ENCODE data around the gene USP3.
A peak's percentile ranks its signal among the peaks of the same experiment; 100 is the strongest.

Gene USP3

DNA sequence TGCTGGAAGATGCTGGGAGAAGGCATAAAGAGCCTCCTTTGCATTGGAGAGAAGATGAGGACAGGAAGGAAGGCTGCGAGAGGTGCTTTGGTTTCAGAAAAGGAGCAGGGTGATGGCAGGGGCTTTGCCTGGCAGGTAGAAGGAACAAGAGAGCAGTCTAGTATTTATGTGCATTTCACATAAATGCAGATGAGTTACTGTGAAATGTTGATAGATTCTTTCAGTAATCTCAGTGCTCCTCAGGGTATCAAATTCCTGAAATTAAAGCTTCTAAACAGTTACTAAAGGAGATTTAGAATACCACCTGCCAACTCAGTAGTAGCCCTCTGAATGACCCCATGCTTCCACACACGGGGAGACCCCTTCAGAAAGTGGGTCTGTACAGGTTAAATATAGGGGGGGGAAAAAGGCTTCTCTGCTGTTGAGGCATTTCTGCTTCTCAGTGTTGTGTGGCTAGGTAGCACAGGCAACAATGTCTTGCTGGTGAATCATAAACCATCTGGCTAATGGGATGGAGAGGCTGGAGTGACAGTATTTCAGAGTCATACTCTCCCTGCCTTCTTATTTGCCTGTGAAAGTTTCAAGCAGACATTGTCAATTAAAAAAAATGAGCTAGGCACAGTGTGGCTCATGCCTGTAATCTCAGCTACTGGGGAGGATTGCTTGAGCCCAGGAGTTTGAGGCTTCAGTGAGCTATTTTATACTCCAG is 78.5 kb downstream of the USP3 start:
- in situ Hi-C loops (cut with HindIII; ENCODE audit: low pct_unique_long_range_greater_than_20kb, low sequenced_read_pairs) = no loop called here
- no peak for DNase-seq (ENCODE audit: low read depth in 1 of 2, low spot score in 1 of 2)
- no peak for TF ChIP-seq JUND (IDR thresholded peaks at IDR 0.05; ENCODE audit: low read depth)

- no peak for TF ChIP-seq JUND (IDR thresholded peaks at IDR 0.05; ENCODE audit: low read depth)
- in situ Hi-C loops (cut with HindIII; ENCODE audit: low pct_unique_long_range_greater_than_20kb, low sequenced_read_pairs) = no loop called here
Observed at GRCh38 chr15:63586790-63587189, 82.4 kb downstream of the USP3 start.

GRCh38 chr15:63587527-63587926 is 83.1 kb downstream of the USP3 start:
- in situ Hi-C loops (cut with HindIII; ENCODE audit: low pct_unique_long_range_greater_than_20kb, low sequenced_read_pairs) = no loop called here
- TF ChIP-seq JUND (IDR thresholded peaks at IDR 0.05; ENCODE audit: low read depth) = no peak
- DNase-seq (ENCODE audit: low read depth in 1 of 2, low spot score in 1 of 2) = peak in 1 of 2 experiments; percentile 48

More at GRCh38 chr15:63586790-63587189, 82.4 kb downstream of the USP3 start:
- peak in 1 of 2 experiments; percentile 15 for DNase-seq (ENCODE audit: low read depth in 1 of 2, low spot score in 1 of 2)

GRCh38 chr15:63588826-63589225 is 84.4 kb downstream of the USP3 start:
- in situ Hi-C loops (cut with HindIII; ENCODE audit: low pct_unique_long_range_greater_than_20kb, low sequenced_read_pairs) = no loop called here
- no peak for DNase-seq (ENCODE audit: low read depth in 1 of 2, low spot score in 1 of 2)
- TF ChIP-seq JUND (IDR thresholded peaks at IDR 0.05; ENCODE audit: low read depth) = no peak

DNA sequence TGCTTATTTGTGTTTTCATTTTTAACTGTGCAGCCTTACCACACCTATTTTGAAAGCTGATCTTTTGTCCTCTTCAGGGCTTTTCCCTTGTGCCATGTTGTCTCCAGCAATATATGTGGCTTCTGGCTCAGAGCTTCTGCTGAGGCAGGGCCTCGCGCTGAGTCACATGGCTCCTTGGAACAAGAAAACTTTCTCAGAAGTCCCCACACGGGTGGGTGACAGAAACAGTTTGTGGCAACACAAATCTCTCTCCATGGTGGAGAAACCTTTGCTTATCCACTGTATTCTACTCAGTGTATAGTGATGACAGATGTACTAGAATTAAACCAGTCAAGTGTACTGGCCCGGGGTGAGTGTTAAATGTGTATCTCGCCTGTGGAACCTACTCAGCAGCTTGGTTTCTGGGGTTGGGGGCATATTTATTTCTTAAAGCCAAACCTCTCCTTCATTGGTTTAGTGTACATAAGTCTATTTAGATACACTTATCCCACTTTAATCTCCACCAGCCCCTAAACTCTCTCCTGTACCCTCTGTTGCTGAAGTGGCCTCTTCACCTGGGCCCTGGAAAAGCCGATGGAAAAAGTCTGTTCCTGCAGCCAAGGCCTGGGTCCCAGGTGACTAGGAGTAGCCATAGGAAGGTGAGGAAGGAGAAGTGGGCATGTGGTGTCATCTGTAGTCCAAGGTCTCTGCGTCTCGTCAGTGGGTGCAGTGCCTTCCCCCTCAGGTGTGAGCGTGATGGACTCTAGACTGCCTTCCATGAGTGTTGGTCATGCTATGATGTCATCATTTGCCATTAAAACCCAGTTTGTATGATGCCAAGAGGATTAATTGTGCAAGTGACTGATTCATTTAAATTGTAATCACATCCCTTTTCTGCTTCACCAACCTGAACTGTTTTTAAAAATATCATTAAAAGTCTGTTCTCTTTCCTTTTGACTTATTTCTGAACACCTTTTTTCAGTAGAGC is 89.6 kb downstream of the USP3 start:
- no peak for DNase-seq (ENCODE audit: low read depth in 1 of 2, low spot score in 1 of 2)
- in situ Hi-C loops (cut with HindIII; ENCODE audit: low pct_unique_long_range_greater_than_20kb, low sequenced_read_pairs) = no loop called here
- no peak for TF ChIP-seq JUND (IDR thresholded peaks at IDR 0.05; ENCODE audit: low read depth)

DNA sequence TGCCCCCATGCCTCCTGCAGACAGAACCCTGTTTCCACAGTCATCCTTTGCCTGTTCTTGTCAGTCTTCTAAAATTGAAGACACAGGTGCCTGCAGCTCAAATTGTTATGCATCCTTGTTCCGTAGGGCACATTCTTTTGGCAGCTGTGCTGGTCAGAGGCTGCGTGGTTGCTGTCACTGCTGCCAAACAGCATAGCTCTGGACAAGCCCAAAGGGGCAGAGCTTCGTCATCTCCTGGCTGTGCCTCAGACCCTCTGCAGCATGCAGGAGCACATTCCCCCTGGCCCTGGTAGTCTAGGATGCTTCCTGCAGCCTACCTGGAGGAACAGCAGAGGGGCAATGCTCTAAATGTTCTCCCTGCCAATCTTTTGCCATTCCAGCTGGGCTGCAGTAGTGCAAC is 90.7 kb downstream of the USP3 start:
- no peak for DNase-seq (ENCODE audit: low read depth in 1 of 2, low spot score in 1 of 2)
- in situ Hi-C loops (cut with HindIII; ENCODE audit: low pct_unique_long_range_greater_than_20kb, low sequenced_read_pairs) = no loop called here
- no peak for TF ChIP-seq JUND (IDR thresholded peaks at IDR 0.05; ENCODE audit: low read depth)

DNA sequence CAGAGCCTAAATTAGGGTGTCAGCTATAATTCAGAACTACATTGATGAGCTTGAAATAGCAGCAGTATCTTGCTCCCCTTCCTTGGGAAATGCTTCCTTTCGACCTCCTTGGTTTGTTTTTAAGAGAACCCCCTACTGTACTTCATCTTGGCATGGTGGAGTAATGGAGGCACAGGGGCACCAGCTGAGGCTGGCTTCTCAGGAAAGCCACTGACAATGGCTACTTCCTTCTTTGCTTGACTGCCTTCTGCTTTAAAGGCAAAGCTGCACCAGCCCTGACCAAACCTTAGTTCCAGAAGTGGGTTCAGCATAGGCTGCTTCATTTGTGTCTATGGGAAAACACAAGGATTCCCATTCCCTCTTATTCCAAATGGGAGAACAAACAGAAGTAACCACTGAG is 91.3 kb downstream of the USP3 start:
- DNase-seq (ENCODE audit: low read depth in 1 of 2, low spot score in 1 of 2) = no peak
- TF ChIP-seq JUND (IDR thresholded peaks at IDR 0.05; ENCODE audit: low read depth) = no peak
- in situ Hi-C loops (cut with HindIII; ENCODE audit: low pct_unique_long_range_greater_than_20kb, low sequenced_read_pairs) = no loop called here

DNA sequence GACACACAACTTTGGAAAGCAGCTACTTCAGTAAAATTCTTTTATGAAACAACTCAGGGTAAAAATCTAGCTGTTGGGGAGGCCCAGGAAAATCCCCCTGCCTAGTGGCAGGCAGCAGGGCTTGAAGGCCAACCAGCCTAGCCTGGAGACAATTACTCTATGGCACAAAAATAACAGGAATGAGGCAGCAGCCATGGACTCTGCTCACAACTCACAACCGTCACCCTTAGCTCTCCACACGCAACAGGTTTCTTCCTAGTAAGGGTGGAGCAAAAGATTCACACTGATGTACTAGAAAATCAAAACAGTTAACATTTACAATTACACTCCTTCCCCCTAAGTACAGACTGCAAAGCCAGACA is 92.3 kb downstream of the USP3 start:
- no peak for TF ChIP-seq JUND (IDR thresholded peaks at IDR 0.05; ENCODE audit: low read depth)
- in situ Hi-C loops (cut with HindIII; ENCODE audit: low pct_unique_long_range_greater_than_20kb, low sequenced_read_pairs) = no loop called here
- DNase-seq (ENCODE audit: low read depth in 1 of 2, low spot score in 1 of 2) = no peak

DNA sequence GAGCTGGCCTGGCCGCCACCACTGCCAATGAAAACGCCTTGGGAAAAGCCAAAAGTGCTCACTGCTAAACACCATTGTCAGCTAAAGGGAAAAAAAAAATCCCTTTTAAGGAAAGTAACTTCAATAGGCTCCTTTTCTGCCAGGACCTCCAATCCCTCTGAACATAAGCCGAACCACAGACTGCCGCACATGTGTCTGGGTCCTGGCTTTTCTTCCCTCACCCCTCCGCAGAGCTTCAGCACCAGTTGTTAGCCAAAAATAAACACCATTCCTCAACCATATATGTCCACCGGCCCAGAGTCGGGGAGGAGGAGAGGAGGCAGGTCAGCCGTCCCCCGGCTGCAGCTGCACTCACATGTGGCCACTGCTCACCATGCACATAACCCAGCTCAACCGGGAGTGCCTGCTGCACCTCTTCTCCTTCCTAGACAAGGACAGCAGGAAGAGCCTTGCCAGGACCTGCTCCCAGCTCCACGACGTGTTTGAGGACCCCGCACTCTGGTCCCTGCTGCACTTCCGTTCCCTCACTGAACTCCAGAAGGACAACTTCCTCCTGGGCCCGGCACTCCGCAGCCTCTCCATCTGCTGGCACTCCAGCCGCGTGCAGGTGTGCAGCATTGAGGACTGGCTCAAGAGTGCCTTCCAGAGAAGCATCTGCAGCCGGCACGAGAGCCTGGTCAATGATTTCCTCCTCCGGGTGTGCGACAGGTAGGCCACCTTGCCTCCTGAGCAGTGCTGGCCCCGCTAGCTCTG is 92.8 kb downstream of the USP3 start, which contains the start of gene FBXL22:
Gene FBXL22, plus strand, starts transcription at position 350 of the 753 bp plus-strand sequence. Its CDS starts 6 bp downstream, at position 356.
- in situ Hi-C loops (cut with HindIII; ENCODE audit: low pct_unique_long_range_greater_than_20kb, low sequenced_read_pairs) = no loop called here
- no peak for TF ChIP-seq JUND (IDR thresholded peaks at IDR 0.05; ENCODE audit: low read depth)
- no peak for DNase-seq (ENCODE audit: low read depth in 1 of 2, low spot score in 1 of 2)

- TF ChIP-seq JUND (IDR thresholded peaks at IDR 0.05; ENCODE audit: low read depth) = no peak
- DNase-seq (ENCODE audit: low read depth in 1 of 2, low spot score in 1 of 2) = no peak
- in situ Hi-C loops (cut with HindIII; ENCODE audit: low pct_unique_long_range_greater_than_20kb, low sequenced_read_pairs) = no loop called here
Observed at GRCh38 chr15:63597821-63598220, 93.4 kb downstream of the USP3 start.

DNA sequence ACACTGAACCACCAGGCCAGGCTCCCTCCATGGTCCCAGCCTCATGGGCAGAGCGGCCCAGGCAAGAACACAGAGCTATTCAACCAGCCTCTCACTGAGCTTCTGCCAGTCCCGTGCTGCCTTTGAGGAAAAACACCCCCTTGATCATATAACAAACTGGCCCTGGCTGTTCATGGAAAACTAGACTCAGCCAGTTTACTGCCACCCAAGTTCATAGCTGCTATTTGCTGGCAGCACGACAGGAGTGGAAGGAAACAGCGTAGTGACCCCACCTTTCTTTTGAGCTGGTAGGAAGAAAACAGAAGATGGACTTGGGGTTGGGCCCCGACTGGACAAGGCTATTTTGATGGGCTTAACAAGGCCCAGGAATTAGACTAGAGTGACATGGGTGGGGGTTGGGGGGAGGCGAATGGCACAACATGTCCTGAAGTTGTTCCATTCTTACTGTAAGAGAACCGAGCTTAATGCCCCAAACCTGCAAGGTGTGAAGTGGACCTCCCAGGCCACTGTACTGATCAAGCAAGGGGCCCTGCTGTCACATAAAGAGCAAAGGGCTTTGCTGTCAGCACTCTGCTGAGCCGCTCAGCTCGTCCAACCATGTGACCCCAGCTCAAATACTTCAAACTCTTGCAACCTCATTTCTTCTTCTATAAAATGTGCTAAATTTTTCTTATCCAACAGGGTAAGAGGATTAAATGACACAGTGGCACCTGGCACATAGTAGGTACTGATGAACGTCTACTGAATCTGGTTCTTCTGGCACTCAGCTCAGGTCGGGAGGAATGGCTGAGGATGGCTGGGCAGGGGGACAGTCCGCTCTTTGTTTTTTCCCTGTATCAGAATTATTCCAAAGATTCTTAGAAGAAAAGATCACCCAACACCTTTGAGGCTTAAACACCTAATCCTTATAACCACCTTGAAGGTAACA is 94.3 kb downstream of the USP3 start:
- DNase-seq (ENCODE audit: low read depth in 1 of 2, low spot score in 1 of 2) = no peak
- in situ Hi-C loops (cut with HindIII; ENCODE audit: low pct_unique_long_range_greater_than_20kb, low sequenced_read_pairs) = no loop called here
- TF ChIP-seq JUND (IDR thresholded peaks at IDR 0.05; ENCODE audit: low read depth) = no peak
